Activated CD4-positive, alpha-beta T cell treated with anti-CD3 and anti-CD28 coated beads, Interleukin-10, Interleukin-2, amounts not matched to agents 100 ng/mL and 50 ng/mL, durations not matched to agents 16 hours and 8 hours (primary cell): ENCODE data around the gene HHATL.

Experiments used
- DNase-seq: peaks from one replicate; pipeline ENCODE4 v3.0.0-alpha.2; 2020

HHATL gene

DNA sequence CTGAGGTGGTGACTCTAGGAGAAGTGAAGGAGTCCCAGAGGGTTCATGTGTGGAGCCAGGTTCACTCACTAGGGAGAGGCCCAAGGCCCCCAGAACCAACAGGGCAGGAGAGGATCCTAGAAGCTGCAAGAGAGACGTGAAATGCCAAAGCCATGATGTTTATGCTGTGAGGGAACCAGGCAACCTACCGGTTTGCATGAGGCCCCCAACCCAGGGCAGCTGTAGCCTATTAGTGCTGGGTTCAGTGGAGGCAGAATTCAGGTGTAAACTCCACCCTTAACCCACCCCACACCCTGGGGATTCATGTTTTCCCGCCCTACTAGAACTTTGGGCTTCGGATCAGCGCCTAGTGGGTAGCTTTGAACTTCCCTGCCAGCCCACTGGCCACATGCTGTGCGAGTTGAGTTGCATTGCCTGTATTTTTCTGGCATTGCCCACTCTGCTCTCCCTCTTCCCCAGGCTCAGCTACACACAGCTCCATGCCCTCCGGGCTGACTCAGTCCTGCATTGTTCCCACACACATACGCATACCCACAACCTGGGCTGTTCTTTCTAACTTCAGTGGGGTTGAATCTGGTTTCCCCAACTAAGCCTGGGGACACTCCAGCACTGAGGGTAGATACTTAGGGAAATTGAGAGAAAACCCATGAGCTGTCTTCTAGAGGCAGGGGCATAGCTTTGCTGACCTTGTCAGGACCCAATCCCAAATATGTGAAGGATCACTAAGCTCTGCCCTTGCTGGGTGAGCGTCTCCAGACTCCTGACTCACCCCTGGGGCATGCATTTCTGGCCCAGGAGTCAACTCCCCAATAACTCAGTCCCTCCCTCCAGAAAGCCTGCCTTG lies 51.1 kb downstream of the HHATL start:
- DNase-seq, result no peak

- DNase-seq, result no peak
These were observed 52.8 kb downstream of the HHATL start for GRCh38 chr3:42649783-42650182.

DNA sequence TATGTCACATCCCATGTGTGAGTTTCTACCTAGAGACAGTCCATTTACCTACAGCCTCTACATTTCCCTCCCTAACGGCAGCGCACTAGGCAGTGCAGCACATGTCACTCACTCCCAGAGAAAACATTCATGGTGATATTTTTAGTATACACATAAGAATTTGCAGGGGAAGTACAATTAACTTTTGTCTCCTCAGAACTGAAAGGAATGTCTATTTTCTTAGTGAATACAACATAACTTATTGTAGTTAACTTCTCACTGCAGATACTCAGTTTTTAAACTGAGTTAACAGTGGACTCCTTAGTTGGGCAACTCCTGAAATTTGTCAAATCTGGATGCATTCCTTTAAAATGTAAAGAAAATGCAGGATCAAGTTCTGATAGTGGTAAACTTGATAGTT lies 53.6 kb downstream of the HHATL start:
- DNase-seq, result no peak

GRCh38 chr3:42647821-42648459 lies 54.7 kb downstream of the HHATL start:
- no peak for DNase-seq
